Keratinocyte (primary cell): ENCODE results near the gene STX8.

Source experiments
- EZH2 ChIP-seq: IDR thresholded peaks from one replicate; pipeline ENCODE4 v1.6.1; 2012; ENCODE audit warnings: inconsistent platforms, mild to moderate bottlenecking, low read length, moderate library complexity
- TF ChIP-seq, protein P1 (sequence below), 3 experiments: IDR thresholded peaks in 1 of 3; conservative IDR thresholded peaks in 1 of 3; optimal IDR thresholded peaks in 1 of 3; 2 replicates in 2 of 3; 3 replicates in 1 of 3; pipeline versions ENCODE3 to v1.5.1; 2011; ENCODE audit warnings: low read length in 3 of 3, mild to moderate bottlenecking in 3 of 3, moderate library complexity in 2 of 3, control low read depth in 1 of 3, inconsistent platforms in 1 of 3; ENCODE audit not compliant: insufficient read depth in 2 of 3; ENCODE audit errors: extremely low read depth in 1 of 3

- TF ChIP-seq, protein P1, sequence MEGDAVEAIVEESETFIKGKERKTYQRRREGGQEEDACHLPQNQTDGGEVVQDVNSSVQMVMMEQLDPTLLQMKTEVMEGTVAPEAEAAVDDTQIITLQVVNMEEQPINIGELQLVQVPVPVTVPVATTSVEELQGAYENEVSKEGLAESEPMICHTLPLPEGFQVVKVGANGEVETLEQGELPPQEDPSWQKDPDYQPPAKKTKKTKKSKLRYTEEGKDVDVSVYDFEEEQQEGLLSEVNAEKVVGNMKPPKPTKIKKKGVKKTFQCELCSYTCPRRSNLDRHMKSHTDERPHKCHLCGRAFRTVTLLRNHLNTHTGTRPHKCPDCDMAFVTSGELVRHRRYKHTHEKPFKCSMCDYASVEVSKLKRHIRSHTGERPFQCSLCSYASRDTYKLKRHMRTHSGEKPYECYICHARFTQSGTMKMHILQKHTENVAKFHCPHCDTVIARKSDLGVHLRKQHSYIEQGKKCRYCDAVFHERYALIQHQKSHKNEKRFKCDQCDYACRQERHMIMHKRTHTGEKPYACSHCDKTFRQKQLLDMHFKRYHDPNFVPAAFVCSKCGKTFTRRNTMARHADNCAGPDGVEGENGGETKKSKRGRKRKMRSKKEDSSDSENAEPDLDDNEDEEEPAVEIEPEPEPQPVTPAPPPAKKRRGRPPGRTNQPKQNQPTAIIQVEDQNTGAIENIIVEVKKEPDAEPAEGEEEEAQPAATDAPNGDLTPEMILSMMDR (optimal IDR thresholded peaks at IDR 0.05 in 1 of 3, IDR thresholded peaks at IDR 0.05 in 1 of 3, conservative IDR thresholded peaks at IDR 0.05 in 1 of 3; ENCODE audit: extremely low read depth in 1 of 3, insufficient read depth in 2 of 3, low read length in 3 of 3) = no peak
- TF ChIP-seq EZH2 = no peak
These were observed 164.9 kb downstream of the STX8 start for GRCh38 chr17:9410737-9411136.
